ENCODE data around the gene PIP5K1C.

DNA sequence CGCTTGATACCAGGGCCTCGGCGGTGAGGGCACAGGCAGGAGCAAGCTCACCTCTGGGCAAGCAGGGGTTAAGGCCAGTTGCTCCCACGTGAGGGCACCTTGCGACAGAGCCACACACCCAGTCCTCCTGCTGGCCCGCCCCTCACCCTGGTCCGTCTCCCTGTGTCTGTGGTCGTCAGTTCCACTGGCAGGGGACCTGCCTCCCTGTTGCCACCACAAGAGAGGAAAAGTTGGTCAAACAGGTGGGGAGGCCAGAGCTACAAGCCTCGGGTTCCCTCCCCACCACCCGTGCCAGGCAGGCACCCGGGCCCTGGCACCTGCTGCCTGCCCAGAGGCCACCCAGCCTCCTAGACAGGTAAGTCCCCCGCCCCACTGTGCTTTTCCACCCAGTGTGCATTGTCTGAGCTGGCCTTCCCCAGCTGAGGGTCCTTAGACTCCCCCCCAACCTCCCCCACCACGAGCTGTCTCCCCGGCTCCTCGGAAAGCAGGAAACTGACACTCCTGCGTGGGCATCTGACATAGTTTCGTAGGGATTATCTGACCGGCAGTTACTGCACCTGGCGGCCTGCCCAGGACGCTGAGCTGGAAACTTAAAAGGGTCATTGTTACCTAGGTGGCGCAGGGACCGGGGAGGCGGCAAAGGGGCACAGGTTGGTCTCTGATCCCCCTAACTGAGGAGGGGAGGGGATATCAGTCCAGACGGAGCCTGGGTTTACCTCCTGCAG lies 8.1 kb upstream of the PIP5K1C start, which contains the start of gene TJP3:
- TF ChIP-seq CTCF (IDR thresholded peaks at IDR 0.05) (no peak), FOXP1 (CRISPR knock-in tag; IDR thresholded peaks at IDR 0.05; ENCODE audit: borderline replicate concordance) (no peak), NR3C1 (CRISPR knock-in tag; conservative IDR thresholded peaks at IDR 0.05; ENCODE audit: low read depth) (no peak), MAX (CRISPR knock-in tag; IDR thresholded peaks at IDR 0.05) (no peak), TP53 (CRISPR knock-in tag; IDR thresholded peaks at IDR 0.05) (no peak)
